H9 (cell line): ENCODE results near the gene SMC4. TPM values are rescaled to one million over a fixed set of nuclear protein-coding genes. Genes with fewer than 3 reads are reported as not detected.

Experiments
- DNase-seq: peaks from one replicate; pipeline ENCODE4 v3.0.0-alpha.2; 2017
- H2AFZ ChIP-seq: one replicate; pipeline ENCODE4 v1.6.1; 2013; ENCODE audit warnings: mild to moderate bottlenecking, low read length, control low read depth, moderate library complexity
- H2AK5ac ChIP-seq: 2 replicates; pipeline ENCODE4 v1.6.1; 2013; ENCODE audit warnings: low read length, control low read depth, mixed read lengths; ENCODE audit not compliant: insufficient read length
- H2BK120ac ChIP-seq: one replicate; pipeline ENCODE4 v1.6.1; 2013; ENCODE audit warnings: low read depth, mild to moderate bottlenecking, low read length, control low read depth, inconsistent platforms; ENCODE audit not compliant: poor library complexity, severe bottlenecking
- H2BK12ac ChIP-seq: 2 replicates; pipeline ENCODE4 v1.6.1; 2013; ENCODE audit warnings: low read length, control low read depth, mixed read lengths, low read depth; ENCODE audit not compliant: insufficient read length
- H2BK15ac ChIP-seq: 2 replicates; pipeline ENCODE4 v1.6.1; 2013; ENCODE audit warnings: low read depth, low read length, control low read depth
- H2BK20ac ChIP-seq: one replicate; pipeline ENCODE4 v1.6.1; 2013; ENCODE audit warnings: low read depth, mild to moderate bottlenecking, low read length, control low read depth, inconsistent platforms; ENCODE audit not compliant: poor library complexity, severe bottlenecking
- H2BK5ac ChIP-seq: 2 replicates; pipeline ENCODE4 v1.6.1; 2013; ENCODE audit warnings: low read length, control low read depth, mixed read lengths; ENCODE audit not compliant: insufficient read length
- H3K14ac ChIP-seq: 2 replicates; pipeline ENCODE4 v1.6.1; 2013; ENCODE audit warnings: low read length, control low read depth; ENCODE audit not compliant: insufficient read depth
- H3K18ac ChIP-seq: 2 replicates; pipeline ENCODE4 v1.6.1; 2013; ENCODE audit warnings: low read depth, mild to moderate bottlenecking, mixed read lengths, low read length, control low read depth; ENCODE audit not compliant: insufficient read length
- H3K23ac ChIP-seq: 2 replicates; pipeline ENCODE4 v1.6.1; 2013; ENCODE audit warnings: low read length, control low read depth, mixed read lengths, low read depth; ENCODE audit not compliant: insufficient read length
- H3K23me2 ChIP-seq: 2 replicates; pipeline ENCODE4 v1.6.1; 2013; ENCODE audit warnings: low read depth, mild to moderate bottlenecking, mixed read lengths, low read length, control low read depth; ENCODE audit not compliant: insufficient read length, poor library complexity, severe bottlenecking
- H3K27ac ChIP-seq: 2 replicates; pipeline ENCODE4 v1.5.1; 2013; ENCODE audit warnings: low read length, control low read depth, mixed read lengths, low read depth; ENCODE audit not compliant: insufficient read length
- H3K27me3 ChIP-seq: 2 replicates; pipeline ENCODE4 v1.6.1; 2013; ENCODE audit warnings: low read length, control low read depth, inconsistent platforms; ENCODE audit not compliant: insufficient read depth
- H3K4ac ChIP-seq: 2 replicates; pipeline ENCODE4 v1.6.1; 2013; ENCODE audit warnings: low read depth, mild to moderate bottlenecking, control low read depth, inconsistent platforms, low read length, moderate library complexity
- H3K4me1 ChIP-seq: 2 replicates; pipeline ENCODE4 v1.6.1; 2013; ENCODE audit warnings: low read length, control low read depth, inconsistent platforms; ENCODE audit not compliant: insufficient read depth
- H3K4me2 ChIP-seq: 2 replicates; pipeline ENCODE4 v1.6.1; 2013; ENCODE audit warnings: low read length, control low read depth, mixed read lengths; ENCODE audit not compliant: insufficient read length, insufficient read depth
- H3K56ac ChIP-seq: 2 replicates; pipeline ENCODE4 v1.6.1; 2013; ENCODE audit warnings: low read depth, mild to moderate bottlenecking, mixed read lengths, low read length, control low read depth; ENCODE audit not compliant: insufficient read length
- H3K79me1 ChIP-seq: 2 replicates; pipeline ENCODE4 v1.6.1; 2013; ENCODE audit warnings: low read depth, mild to moderate bottlenecking, moderate library complexity, low read length, control low read depth, inconsistent platforms; ENCODE audit not compliant: insufficient read depth, poor library complexity, severe bottlenecking
- H3K79me2 ChIP-seq: 2 replicates; pipeline ENCODE4 v1.6.1; 2013; ENCODE audit warnings: low read length, control low read depth, inconsistent platforms; ENCODE audit not compliant: insufficient read depth
- H3K9ac ChIP-seq: 2 replicates; pipeline ENCODE4 v1.6.1; 2013; ENCODE audit warnings: low read length, control low read depth, mixed read lengths; ENCODE audit not compliant: insufficient read length; ENCODE audit errors: extremely low read depth
- H3K9me3 ChIP-seq: one replicate; pipeline ENCODE4 v1.6.1; 2013; ENCODE audit warnings: low read depth, low read length, inconsistent platforms; ENCODE audit not compliant: control insufficient read depth
- H3T11ph ChIP-seq: one replicate; pipeline ENCODE4 v1.6.1; 2013; ENCODE audit warnings: mild to moderate bottlenecking, low read length, control low read depth, inconsistent platforms
- H4K20me1 ChIP-seq: one replicate; pipeline ENCODE4 v1.6.1; 2013; ENCODE audit not compliant: control insufficient read depth, insufficient read length, insufficient read depth
- H4K5ac ChIP-seq: 2 replicates; pipeline ENCODE4 v1.6.1; 2013; ENCODE audit warnings: low read depth, mild to moderate bottlenecking, mixed read lengths, low read length, control low read depth; ENCODE audit not compliant: insufficient read length
- H4K8ac ChIP-seq: replicated peaks from 2 replicates; pipeline ENCODE4 v1.6.1; 2013; ENCODE audit warnings: low read length, control low read depth, mixed read lengths, low read depth; ENCODE audit not compliant: insufficient read length
- H4K91ac ChIP-seq: 2 replicates; pipeline ENCODE4 v1.6.1; 2013; ENCODE audit warnings: low read depth, mild to moderate bottlenecking, moderate library complexity, mixed read lengths, low read length, control low read depth; ENCODE audit not compliant: insufficient read length
- H3K27ac Mint-ChIP-seq, 3 experiments: 2 replicates in 2 of 3; 3 replicates in 1 of 3; pipeline ENCODE4 v1.8.0; 2020 to 2021; ENCODE audit warnings: mixed read lengths in 3 of 3, mild to moderate bottlenecking in 1 of 3, moderate library complexity in 1 of 3
- H3K27me3 Mint-ChIP-seq: 2 replicates; pipeline ENCODE4 v1.8.0; 2021; ENCODE audit warnings: low read depth, mild to moderate bottlenecking, moderate library complexity, mixed read lengths
- H3K36me3 Mint-ChIP-seq, 3 experiments: 2 replicates in 2 of 3; 3 replicates in 1 of 3; pipeline ENCODE4 v1.8.0; 2020 to 2021; ENCODE audit warnings: low read depth in 3 of 3, mixed read lengths in 3 of 3; ENCODE audit not compliant: insufficient read depth in 1 of 3
- H3K4me1 Mint-ChIP-seq, 2 experiments: 2 replicates each; pipeline ENCODE4 v1.8.0; 2020; ENCODE audit warnings: mixed read lengths in 2 of 2
- H3K4me3 Mint-ChIP-seq, 2 experiments: 2 replicates in 1 of 2; 3 replicates in 1 of 2; pipeline ENCODE4 v1.8.0; 2020 to 2021; ENCODE audit warnings: mild to moderate bottlenecking in 2 of 2, mixed read lengths in 2 of 2, moderate library complexity in 1 of 2
- H3K9me3 Mint-ChIP-seq, 2 experiments: 2 replicates in 1 of 2; 3 replicates in 1 of 2; pipeline ENCODE4 v1.8.0; 2020; ENCODE audit warnings: mild to moderate bottlenecking in 2 of 2, mixed read lengths in 2 of 2, moderate library complexity in 1 of 2
- CTCF ChIP-seq: fragments of 200-600 bp; sonication (generic); conservative IDR thresholded peaks from 3 replicates; pipeline ENCODE4 v1.8.0; 2021; ENCODE audit warnings: antibody characterized with exemption, mild to moderate bottlenecking
- WGBS: extraction: QIAGEN DNeasy Blood & Tissue Kit; methylation state at CpG from one replicate; pipeline ENCODE4 v1.1.7; 2013; ENCODE audit warnings: missing lambda C conversion rate, low lambda C conversion rate, mixed read lengths; ENCODE audit not compliant: insufficient read length; ENCODE audit errors: extremely low coverage; 5-methylcytosine and 5-hydroxymethylcytosine counted together
- total RNA-seq: library from RNA; stranded (reverse); gene quantifications from 2 replicates; pipeline ENCODE4 v1.2.1, GENCODE V29; 2021

The SMC4 gene
- total RNA-seq, 1 experiment from 2014 or later: 130 TPM

GRCh38 chr3:160455846-160456245, 56.4 kb downstream of the SMC4 start:
- Histone ChIP-seq H2BK12ac (no peak overlapping the region), H2BK5ac (no peak overlapping the region), H2AFZ (no peak overlapping the region), H2BK20ac (no peak overlapping the region), H3K9ac (no peak overlapping the region), H3K79me1 (no peaks in the 10 kb centered on the region), H3K23me2 (no peaks in the 10 kb centered on the region), H3T11ph (no peak overlapping the region), H3K27ac (no peak overlapping the region), H3K18ac (no peak overlapping the region), H3K4me1 (no peaks in the 10 kb centered on the region), H2BK120ac (no peak overlapping the region), H3K79me2 (no peaks in the 10 kb centered on the region), H4K5ac (no peak overlapping the region), H3K9me3 (no peaks in the 10 kb centered on the region), H2BK15ac (no peak overlapping the region), H3K14ac (no peak overlapping the region), H4K8ac (no peak overlapping the region), H3K4me2 (no peak overlapping the region), H4K91ac (no peak overlapping the region), H3K4ac (no peak overlapping the region), H4K20me1 (no peaks in the 10 kb centered on the region), H2AK5ac (no peak overlapping the region), H3K27me3 (no peaks in the 10 kb centered on the region), H3K56ac (no peak overlapping the region), H3K23ac (no peak overlapping the region)
- Mint-ChIP-seq H3K4me3 (no peak overlapping the region), H3K4me1 (peaks cover 1% of the 10 kb centered on the region in 2 experiments; a peak in 3 of 4 replicates), H3K27ac (no peak overlapping the region), H3K36me3 (no peaks in the 10 kb centered on the region), H3K27me3 (peaks cover 17% of the 10 kb centered on the region), H3K9me3 (peaks cover 0 to 1% of the 10 kb centered on the region in 2 experiments; a peak in 2 of 5 replicates)
- no peak for DNase-seq
- TF ChIP-seq CTCF: no peak
- no CpG with 5 or more reads among the region's 3 CpGs for WGBS
